Femur (tissue), 1 donor: ENCODE data around the gene SFTPA1.
"Not testable (repeated sequence)": the region's sequence is repeated elsewhere in the genome, so short reads cannot be mapped to it uniquely, and the experiment has no call there.

Experiments used
- DNase-seq: peaks from one replicate; pipeline ENCODE4 v3.0.0-alpha.2; 2017

The SFTPA1 gene

DNA sequence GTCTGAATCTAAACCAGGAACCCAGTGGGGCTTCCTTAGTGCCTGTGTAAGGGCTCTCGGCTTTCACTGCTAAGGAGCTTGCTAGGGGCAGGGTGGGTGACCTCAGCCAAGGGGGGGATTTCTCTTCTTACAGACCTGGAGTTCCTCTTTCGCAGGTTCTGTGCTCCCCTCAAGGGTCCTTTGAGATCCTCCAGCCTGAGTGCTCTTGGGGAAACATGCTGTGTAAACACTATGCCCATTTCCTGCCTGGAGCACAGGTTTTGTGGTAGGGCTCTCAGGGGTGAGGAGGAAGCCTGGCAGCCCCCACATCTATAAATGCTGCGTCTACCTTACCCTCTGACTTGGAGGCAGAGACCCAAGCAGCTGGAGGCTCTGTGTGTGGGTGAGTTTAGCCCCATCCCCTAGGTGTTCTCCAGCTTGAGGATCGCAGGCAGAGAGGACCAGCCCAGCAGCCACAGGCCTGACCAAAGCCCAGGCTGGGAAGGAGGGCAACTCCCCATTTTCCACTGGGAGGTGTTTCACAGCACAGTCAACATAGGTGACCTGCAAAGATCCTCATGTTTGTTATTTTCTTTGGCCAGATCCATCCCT is at the start of gene SFTPA1:
TSS of gene SFTPA1 (plus strand) at position 339 of the 591 bp plus-strand sequence. CDS start 887 bp downstream, outside the sequence.
- no peak for DNase-seq

DNA sequence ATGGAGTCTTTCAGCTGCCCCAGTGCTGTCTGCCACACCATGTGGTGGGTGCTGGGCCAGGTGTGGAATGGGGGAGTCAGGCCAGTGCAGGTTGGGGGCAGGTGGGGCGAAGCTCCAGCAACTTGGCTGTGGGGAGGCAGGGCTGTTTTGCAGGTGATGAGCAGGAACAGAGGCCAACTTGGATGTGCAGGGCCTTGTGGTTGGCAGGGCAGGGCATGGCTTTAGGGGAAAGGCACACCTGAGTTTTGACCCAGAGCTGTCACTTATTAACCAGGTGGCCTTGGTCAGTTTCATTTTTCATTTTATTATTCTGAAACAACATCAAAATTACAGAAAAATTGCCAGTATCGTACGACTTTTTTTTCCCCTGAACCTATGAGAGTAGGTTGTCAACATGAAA is 49.5 kb upstream of the SFTPA1 start:
- no peak for DNase-seq

DNA sequence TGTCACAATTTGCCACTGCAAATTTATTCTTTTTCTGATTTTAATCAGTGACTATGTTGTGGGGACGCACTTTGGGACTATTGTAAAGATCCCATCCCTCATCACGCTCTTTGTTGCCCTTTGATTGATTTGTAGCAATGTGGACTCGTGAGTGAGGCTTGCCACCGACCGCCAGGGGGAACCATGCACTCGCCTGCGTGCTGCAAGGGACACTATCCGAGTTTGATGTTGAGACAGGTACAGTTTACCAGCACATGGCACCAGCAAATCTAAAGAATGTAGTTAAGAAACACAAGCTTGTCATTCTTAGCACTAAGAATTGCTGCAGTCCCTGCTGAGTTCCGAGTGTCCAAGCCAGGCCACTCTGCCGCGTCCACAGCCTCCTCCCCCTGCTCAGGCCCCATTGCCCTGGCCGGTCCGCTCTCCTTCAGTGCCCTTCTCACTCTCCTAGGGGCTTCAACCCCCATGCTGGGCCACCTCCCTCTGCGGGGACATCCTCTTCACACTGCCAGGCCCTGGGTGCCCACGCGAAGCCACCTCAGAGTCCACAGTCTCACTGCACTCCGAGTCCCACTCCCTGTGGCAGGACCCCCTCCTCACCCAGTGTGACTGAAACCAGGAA is 48.5 kb upstream of the SFTPA1 start:
- DNase-seq: peak; percentile 71

DNA sequence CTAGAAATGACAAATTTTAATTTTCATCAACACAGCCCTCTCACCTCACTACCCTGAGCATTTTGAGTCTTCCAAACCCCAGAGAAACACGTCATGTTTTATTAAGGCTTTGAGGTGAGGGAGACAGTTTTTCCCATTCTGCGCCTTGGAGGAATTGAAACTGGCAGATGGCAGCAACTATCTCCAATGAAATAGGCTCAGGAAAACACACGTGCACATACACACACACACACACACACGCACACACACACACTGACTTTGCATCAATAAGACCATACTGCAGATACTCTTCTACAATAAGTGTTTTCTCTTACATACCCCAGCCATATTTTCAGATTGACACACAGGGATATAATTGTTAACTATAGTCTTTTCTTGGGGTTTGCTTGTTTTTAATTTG is 47.3 kb upstream of the SFTPA1 start:
- no peak for DNase-seq

DNA sequence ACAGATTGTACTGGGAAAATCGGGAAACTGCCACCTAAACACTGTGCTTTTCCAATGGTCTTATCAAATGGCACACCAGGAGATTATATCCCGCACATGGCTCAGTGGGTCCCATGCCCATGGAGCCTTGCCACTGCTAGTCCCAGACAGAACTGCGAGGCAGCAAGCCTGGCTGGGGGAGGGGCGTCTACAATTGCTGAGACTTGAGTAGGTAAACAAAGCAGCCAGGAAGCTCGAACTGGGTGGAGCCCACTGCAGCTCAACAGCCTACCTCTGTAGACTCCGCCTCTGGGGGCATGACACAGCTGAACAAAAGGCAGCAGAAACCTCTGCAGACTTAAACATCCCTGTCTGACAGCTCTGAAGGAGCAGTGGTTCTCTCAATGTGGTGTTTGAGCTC is 40.1 kb upstream of the SFTPA1 start:
- not testable (repeated sequence) for DNase-seq

DNA sequence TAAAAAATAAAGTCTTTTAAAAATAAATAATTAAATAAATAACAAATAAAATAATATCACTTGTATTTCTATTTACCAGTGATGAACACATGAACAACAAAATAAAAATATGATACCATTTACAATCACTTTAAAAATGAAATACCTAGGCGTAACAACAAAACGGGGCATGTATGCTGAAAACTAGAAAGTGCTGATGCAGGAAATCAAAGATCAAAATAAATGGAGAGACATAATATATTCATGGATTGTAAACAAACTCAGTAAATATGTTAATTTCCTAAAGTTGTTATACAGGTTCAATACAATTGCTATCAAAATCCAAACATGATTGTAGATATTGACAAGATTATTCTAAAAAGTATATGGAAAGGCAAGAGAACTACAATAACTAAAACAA is 31.4 kb upstream of the SFTPA1 start:
- DNase-seq: no peak

DNA sequence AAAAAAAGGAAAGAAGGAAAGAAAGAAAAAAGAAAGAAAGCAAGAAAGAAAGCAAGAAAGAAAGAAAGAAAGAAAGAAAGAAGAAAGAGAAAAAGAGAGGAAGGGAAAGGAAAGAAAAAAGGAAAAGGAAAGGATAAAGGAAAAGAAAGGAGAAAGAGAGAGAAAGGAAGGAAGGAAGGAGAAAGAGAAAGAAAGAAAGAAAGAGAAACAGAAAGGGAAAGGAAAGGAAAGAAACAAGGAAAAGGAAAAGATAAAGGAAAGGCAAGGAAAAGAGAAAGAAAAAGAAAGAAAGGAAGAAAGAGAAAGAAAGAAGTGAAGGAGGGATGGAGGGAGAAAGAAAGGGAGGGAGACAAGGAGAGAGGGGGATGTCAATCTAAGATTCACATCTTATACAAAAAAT is 29.7 kb upstream of the SFTPA1 start:
- no peak for DNase-seq

DNA sequence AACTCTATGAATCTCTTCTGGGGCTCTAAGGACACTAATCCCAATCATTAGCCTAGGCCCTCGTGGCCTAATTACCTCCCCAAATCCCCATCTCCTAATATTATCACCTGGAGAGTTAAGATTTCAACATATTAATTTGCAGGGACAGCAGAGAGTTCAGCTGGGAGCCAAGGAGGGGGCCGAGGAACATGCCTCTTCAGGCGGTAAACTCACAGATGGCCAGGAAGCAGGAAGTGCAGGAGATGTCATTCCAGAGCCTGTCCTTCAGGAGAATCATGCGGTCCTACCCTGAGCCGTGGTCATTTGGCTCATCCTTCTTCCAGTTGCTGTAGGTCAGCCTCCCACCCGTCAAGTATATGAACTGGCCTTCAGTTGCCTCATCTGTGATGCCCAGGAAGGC is 28.6 kb upstream of the SFTPA1 start:
- DNase-seq: no peak

DNA sequence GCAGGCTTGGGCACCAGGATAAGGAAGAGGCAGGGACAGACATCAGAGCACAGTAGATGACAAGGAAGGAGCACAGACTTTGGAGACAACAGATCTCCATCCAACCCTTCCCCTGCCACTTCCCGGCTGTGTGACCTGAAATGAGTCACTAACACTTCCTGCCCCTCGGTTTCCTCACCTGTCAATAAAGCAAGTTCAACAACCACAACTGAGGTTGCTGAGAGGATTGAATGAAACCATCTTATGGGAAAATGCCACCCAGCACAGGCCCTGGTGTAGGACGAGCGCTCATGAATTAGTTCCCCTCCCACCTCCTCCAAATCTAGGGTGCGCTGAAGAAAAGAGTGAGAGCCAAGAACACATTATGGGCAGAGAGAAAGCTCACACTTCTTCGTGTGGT is 27.8 kb upstream of the SFTPA1 start:
- DNase-seq: not testable (repeated sequence)

DNA sequence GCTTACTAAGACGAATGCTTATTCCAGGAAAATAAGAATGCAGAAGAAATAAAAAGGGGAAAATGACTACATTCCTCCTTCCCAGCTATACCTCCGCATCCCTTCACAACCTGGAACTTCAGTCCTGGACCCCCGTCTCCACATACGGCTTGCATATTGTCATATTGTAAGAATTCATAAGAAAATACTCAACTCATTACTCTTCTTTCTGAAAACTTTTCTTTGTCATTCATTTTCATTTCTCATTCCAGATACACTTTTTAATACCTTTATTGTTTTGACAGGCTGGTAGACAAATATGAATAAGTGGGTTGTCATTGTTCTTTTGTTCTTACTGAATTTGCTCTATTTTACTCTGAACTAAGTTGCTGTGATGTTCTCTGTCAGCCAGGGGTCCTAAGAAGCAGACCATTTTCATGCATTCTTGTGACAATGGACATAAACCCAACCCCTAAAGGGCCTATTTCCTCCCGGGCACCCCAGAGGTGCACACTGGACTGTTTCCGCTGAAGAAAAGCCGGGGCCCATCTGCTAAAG is 27.2 kb upstream of the SFTPA1 start:
- no peak for DNase-seq

DNA sequence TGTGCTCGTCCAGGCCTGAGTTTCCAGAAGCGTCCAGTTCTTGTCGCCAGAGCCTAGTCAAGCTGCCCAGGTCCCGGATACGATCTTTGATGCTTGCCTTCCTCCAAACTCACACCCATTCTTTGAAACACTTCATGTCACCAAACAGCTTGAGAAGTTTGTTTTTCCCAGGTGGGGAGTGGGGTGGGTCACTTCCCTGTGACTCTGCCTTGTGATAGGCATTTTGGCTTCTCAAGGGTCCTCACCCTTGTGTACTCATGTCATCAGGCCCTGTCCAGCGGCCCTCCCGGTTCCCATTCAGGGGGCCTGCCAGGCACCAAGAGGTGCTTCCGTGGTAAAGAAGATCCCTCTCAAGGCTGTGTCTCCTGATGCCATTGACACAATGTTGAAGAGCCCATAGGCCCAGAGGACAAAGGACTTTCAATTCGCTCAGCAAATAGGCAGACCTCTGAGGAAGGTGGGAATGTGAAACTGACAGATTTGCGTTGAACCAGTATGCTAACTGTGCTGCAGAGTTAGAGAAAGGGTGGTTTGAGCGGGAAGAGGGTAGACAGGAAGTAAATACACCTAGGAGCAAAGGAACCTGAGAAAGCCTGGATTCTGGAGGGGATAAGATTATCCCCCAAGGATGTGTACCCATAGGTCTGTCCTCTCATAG is 24.7 kb upstream of the SFTPA1 start:
- DNase-seq: no peak

DNA sequence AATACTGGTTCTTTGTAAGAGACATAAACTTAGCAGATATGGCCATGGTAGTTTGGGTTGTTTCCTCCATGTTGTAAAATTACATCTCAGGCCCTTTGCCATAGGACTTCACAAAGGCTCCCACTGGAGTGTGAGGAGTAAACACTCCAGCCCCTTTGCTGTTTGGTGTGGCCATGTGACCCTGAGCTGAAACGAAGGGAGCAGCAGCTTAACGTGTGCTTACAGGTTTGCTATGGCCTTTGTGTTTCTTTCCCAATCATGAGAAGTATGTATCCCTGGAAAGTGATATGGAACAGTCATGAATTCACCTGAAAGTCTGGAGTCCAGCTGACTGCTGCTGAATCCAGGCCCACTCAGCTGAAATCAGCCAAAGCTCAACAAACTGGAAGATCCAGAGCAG is 23.8 kb upstream of the SFTPA1 start:
- DNase-seq: no peak

DNA sequence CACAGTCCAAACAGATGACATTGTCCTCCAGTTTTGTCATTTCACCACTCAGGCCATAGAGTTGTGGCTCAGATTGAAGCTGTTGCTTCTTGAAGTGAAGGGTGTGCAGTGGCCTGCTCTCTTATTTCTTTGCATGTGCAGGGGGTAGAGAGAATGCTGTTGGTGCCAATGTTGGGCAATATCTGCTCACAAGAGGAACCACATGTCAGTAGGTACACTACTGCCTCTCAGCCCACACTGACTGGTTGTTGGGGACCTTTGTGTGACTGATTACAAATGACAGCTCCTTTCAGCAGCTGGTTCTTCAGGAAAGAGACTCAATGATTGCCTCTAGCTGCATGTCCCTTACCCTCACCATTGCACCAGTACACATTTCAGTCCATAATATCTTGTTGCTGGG is 21.9 kb upstream of the SFTPA1 start:
- DNase-seq: no peak

DNA sequence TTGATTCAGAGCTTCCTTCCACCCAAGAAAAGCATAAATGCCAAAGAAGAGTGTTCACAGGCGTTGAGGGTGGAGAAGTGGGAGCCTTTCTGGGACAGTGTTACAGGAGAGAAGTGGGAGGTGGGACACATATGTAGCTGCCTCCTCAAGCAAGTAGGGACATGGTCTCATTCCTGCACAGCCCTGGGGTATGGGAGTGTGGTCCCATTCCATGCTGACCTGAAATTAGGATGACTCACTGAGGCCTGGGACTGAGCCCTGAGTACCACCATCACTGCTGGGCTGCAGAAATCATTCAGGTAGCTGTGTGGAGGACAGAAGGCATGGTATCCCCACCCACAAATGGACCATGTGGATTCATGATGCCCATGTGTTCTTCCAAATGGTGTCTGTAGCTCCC is 17.4 kb upstream of the SFTPA1 start:
- no peak for DNase-seq

DNA sequence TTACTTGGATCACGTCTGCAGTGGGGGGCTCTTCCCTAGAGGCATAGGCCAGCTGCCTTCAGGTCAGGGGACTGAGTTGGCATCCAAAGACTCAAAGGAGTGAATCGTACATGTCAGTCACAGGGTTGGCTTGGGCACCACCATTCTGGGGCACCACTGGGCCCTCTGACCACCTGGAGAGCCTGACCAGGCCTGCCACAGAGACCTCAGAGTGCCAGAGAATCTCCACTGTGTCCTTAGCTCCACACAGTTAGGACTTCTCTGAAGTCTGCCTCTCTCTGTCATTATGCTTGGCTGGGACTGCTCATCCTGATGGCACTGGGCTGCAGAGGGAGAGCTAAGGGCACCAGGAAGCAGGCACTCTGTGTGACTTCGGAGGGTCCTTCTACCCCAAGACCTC is 16.2 kb upstream of the SFTPA1 start:
- not testable (repeated sequence) for DNase-seq

DNA sequence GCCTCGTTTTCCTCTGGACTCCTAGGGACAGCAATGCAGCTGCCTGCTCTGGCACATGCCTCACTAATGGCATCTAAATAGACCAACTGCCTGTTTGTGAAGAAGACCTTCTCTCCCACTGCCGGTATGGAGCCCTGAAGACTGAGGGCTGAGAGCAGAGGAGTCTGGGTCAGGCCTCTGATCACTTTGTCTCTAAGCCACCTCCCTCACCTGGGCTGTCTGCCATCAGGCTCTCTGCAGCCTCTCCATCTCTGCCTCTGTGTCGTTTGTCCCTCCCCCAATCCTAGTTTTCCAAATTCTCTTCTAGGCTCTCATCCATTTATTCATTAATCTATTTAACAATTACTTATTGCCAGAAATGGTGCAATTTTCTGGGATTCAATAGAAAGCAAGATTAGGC is 15.2 kb upstream of the SFTPA1 start:
- DNase-seq: no peak

DNA sequence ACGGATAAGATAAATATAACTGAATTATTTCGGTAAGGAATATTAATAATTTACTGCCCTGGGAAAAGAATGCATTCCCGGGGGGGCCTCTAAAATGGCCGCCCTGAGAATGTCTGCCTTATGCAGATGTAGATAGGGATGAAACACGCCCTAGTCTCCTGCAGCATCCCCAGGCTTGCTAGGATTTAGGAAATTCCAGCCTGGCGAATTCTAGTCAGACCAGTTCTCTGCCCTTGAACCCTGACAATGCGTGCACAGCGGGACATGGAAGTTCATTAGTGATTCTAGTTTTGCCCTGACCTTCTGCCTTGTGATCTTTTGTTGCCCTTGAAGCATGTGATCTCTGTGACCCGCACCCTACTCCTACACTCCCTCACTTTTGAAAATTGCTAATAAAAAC is 11.1 kb upstream of the SFTPA1 start:
- not testable (repeated sequence) for DNase-seq

DNA sequence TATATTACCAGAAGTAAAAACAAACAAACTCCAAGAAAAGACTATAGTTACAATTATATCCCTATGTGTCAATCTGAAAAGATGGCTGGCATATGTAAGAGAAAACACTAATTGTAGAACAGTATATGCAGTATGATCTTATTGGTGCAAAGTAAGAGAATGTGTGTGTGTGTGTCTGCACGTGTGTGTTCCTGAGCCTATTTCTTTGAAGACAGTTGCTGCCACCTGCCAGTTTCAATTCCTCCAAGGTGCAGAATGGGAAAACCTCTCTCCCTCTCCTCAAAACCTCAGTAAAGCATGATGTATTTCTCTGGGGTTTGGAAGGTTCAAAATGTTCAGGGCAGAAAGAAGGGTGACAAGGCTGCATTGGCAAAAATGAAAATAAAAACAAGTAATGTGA is 8.8 kb upstream of the SFTPA1 start:
- no peak for DNase-seq

DNA sequence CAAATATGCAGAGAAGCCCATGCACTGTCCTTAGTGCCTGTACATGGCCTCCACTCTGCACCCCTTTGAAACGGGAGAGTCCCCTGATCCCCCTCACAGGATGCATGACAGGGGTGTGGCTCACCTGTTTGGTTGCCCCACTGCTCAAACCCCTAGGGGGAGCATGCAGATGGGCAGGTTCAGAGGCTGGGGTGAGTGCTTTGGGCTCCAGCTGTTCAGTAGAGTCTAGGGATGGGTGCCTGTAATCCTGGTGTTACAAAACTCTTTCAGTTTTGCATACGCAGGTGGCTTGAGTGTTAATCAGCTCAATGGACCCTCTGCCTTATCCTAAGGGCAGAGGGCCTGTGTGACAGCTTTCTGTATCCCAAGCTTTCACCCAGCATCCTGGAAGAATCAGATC is 7.8 kb upstream of the SFTPA1 start:
- DNase-seq: no peak

DNA sequence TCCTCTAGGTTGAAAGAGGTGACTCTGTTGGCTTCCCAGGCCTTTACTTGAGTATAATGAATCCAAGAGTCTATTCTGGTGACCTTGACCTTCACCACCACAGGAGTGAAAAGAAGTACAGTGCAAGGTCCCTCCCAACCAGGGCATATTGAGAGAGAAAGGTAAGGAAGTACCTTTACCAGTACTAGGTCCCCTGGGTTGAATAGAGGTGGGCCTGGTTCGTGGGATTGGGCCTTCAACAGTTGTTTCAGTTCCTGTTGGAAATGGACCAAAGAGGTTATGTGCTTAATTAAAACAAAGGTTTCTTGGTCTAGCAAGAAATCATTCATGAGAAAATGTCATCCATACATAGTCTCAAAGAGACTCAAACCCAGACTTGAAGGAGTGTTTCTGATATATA is 6.4 kb upstream of the SFTPA1 start:
- DNase-seq: no peak

DNA sequence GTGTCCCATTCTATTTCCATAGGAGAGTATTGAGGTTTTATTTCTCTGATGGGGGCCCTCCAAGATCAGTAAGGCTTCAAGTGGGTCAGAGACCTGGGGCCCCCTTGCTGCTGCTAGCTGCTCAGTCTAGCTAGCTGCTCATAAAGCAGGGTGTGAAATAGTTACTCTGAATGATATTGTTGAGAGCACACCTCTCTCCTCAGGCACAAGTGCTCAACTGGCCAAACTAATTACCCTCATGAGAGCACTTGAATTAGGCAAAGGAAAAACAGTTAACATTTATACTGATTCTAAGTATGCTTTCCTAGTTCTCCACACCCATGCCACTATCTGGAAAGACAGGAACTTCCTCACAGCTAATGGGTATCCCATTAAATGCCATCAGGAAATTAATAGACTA is 5.4 kb upstream of the SFTPA1 start:
- no peak for DNase-seq

DNA sequence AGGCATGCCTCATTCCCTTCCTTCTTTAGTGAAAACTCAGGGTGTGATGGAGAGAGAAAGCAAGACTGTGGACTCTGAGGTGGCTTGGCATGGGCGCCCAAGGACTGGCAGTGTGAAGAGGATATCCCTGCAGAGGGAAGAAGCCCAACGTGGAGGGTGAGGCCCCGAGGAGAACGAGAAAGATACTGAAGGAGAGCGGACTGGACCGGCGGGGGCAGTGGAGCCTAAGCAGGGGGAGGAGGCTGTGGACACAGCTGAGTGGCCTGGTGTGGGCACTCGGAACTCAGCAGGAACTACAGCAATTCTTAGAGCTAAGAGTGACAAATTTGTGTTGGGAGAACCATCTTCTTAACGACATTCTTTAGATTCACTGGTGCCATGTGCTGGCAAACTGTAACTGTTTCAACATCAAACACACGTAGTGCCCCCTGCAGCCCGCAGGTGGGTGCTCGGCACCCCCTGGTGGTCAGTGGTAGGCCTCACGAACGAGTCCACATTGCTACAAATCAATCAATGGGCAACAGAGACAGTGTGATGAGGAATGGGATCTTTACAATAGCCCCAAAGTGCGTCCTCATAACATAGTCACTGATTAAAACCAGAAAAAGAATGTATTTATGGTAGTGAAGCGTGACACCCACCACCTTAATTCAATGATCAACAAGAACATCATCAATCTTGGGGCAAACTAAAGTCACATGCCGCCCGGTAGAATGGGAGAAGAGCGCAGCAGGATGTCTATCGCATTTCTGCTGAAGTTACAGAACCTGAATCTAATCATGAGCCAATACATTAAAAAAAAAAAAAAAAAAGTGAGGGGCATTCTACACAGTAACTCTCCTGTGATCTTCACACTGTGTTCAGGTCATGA is 2.0 kb upstream of the SFTPA1 start:
- no peak for DNase-seq
